ENCODE results near the gene MED22.

GRCh38 chr9:133353548-133353947 is 5.6 kb upstream of the MED22 start:
- TF ChIP-seq CTCF (IDR thresholded peaks at IDR 0.05) (no peak), EP300 (IDR thresholded peaks at IDR 0.05; ENCODE audit: low read depth) (no peak), POLR2AphosphoS5 (IDR thresholded peaks at IDR 0.05) (no peak), POLR2A (IDR thresholded peaks at IDR 0.05) (no peak)

Data from transverse colon (tissue), 4 donors.